Fibroblast of mammary gland (primary cell): ENCODE measurements around the gene PGAM1.
"Not testable (repeated sequence)": the region's sequence is repeated elsewhere in the genome, so short reads cannot be mapped to it uniquely, and the experiment has no call there.

Experiments used
- DNase-seq: peaks from one replicate; pipeline ENCODE4 v3.0.0-alpha.2; 2010; ENCODE audit warnings: low read depth
- H3K4me3 ChIP-seq: 2 replicates; pipeline ENCODE4 v1.5.1; 2011; ENCODE audit warnings: low read depth, mild to moderate bottlenecking, low read length, moderate library complexity; ENCODE audit not compliant: control insufficient read depth
- CTCF ChIP-seq: conservative IDR thresholded peaks from 2 replicates; pipeline ENCODE4 v1.5.1; 2011; ENCODE audit warnings: low read depth, low read length, inconsistent platforms; ENCODE audit not compliant: control insufficient read depth, insufficient read depth

The PGAM1 gene

GRCh38 chr10:97462309-97462708 is 36.3 kb downstream of the PGAM1 start:
- H3K4me3 ChIP-seq: no peak overlapping the region
- DNase-seq: no peak
- TF ChIP-seq CTCF: no peak

DNA sequence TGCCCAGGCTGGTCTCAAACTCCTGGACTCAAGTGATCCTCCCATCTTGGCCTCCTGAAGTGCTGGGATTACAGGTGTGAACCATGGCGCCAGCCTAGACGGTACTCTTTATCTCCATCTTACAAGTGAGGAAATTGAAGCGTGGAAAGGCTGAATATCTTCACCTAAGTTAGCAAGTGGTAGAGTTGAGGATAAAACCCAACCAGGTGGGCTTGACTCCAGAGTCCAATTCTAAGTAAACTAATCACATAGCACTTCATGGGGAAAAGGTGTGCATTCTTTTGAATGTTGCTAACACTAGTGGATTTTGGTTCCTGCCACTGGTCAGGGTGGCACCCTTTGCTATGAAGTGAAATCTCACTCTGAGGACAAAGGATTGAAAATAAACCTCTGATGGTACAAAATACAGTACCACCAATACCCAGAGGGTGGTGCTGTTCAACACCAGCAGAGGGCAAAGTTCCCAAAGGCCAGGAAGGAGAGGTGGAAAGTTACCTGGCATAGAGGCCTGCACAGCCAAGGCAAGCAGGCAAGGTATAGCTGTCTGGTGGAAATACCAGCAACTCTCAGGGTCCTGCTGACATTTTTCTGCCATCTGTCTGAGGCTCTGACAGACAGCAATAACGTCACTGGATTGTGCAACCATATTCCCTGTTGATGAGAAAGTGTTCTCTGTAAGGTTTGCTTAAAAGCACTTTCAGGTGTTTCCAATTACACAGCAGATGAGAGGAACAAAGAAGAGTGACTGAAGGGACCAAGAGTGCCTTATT is 37.6 kb downstream of the PGAM1 start:
- peak; percentile 93 for TF ChIP-seq CTCF
- no peak overlapping the region for H3K4me3 ChIP-seq
- DNase-seq: peak; percentile 96

DNA sequence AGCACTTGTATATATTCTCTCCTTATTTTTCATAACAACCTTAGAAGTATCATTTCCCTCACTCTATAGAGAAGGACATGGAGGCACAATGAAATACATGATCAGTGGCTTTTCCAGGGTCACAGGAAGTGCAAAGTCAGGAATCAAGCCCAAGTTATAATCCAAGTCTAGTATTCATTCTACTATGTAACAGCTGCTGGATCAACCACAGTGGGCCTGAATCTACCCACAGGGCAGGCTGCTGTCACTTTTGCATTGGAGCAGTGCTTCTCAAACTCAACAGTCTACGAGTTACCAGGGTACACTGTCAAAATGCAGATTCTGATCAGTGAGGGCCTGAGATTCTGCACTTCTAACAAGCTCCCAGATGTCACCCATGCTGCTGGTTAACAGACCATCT is 38.2 kb downstream of the PGAM1 start:
- no peak for TF ChIP-seq CTCF
- DNase-seq: no peak
- H3K4me3 ChIP-seq: no peak overlapping the region

DNA sequence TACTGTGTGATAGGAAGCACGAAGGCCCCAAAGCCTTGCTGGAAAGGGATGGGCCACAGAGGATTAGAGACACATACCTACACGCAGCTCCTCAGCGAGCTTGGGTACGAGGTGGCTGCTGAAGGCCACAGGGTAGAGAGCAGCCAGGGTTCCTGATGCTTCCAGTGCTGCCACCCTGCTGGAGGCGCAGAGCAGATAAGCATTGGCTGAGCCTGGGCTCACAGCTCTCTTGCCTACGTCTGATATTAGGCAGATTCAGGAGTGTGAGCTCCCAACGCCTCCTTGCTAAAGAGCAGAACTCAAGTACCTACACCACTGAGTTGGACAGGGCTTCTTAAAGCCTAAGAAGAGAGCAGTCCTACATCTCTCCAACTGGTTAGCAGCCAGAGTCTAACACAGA is 40.0 kb downstream of the PGAM1 start:
- no peak for DNase-seq
- no peak overlapping the region for H3K4me3 ChIP-seq
- TF ChIP-seq CTCF: no peak

GRCh38 chr10:97466755-97467154 is 40.8 kb downstream of the PGAM1 start:
- DNase-seq: peak; percentile 29
- no peak overlapping the region for H3K4me3 ChIP-seq
- no peak for TF ChIP-seq CTCF

DNA sequence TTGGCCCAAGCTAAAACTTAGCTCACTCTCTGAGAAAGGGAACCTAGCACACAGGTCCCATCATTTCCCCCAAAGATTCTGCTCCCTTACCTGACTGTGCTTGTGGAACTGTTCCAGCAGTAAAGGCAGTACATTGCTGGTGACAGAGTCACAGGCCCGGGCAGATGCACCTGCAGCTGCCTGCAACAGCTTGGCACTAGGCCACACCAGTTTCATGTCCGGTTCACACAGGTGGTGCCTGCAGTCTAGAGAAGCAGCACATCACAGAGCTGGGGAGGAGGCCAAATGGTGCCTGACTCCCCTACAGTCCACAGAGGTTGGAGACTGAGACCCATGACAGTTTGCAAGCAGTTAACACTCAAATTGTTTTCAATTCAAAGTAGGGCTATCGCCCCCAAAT is 42.2 kb downstream of the PGAM1 start:
- no peak overlapping the region for H3K4me3 ChIP-seq
- TF ChIP-seq CTCF: no peak
- DNase-seq: no peak

DNA sequence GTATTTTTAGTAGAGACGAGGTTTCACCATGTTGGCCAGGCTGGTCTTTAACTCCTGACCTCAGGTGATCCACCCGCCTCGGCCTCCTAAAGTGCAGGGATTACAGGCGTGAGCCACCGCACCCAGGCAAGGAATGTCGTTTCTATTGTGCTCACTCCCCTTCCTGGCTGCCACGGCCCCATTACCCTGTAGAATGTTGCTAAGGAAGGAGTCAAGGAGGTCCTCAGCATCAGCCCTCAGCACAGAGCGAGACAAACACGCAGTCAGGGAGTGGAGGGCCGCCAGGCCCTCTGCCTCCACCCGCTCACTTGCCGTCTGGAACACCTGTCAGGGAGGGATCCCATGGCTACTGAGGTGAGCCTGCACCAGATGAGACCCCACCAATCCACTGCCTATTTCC is 42.8 kb downstream of the PGAM1 start:
- not testable (repeated sequence) for DNase-seq, H3K4me3 ChIP-seq
